ENCODE measurements around the gene RNF167. TPM values are rescaled to one million over a fixed set of nuclear protein-coding genes. Genes with fewer than 3 reads are reported as not detected.
A peak's percentile ranks its signal among the peaks of the same experiment; 100 is the strongest.

Gene RNF167
- total and polyA plus RNA-seq, 2 of the 13 experiments (the other 11 are each of a cell fraction or from before 2014, with no cell fraction given) = 44.1 to 45.4 TPM

DNA sequence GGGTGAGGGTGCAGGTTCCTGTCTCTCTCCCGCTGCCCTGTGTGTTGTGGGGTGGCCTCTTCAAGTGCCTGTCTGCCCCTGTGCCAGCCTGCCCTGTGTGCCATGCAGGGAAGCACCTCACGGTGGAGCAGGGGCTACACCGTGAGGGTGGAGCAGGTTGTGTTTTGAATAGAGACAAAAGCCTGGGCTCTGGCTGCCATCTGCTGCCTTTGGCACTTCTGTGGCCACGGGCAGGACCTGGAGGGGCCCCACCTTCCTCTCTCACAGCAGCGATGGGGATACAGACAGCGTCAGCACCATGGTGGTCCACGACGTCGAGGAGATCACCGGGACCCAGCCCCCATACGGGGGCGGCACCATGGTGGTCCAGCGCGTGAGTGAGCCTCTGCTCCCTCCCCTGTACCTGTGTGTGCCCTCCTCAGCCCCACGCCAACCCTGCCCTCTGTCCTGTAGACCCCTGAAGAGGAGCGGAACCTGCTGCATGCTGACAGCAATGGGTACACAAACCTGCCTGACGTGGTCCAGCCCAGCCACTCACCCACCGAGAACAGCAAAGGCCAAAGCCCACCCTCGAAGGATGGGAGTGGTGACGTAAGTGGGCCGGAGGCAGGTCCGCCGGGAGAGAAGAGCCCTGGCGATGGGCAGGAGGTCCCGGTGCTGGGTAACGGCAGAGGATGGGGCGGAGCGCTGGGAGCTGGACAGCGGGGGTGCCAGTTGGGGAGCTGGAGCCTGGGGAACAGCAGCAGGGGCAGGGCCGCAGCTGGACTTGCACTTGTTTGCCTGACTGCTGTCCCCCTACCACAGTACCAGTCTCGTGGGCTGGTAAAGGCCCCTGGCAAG lies 46.1 kb upstream of the RNF167 start:
- no peak overlapping the region for H3K4me3 ChIP-seq (replicated peaks in 1 of 3; ENCODE audit: insufficient read depth in 1 of 3, low read depth in 2 of 3, low read length in 3 of 3)
- ChIA-PET CTCF (ENCODE audit: low intra/inter-chr PET ratio, low total read pairs) (no interaction called here), POLR2A (no interaction called here)
- peaks cover 36 to 77% of the 10 kb centered on the region in 2 experiments; a peak in 4 of 5 replicates for H3K36me3 ChIP-seq (replicated peaks in 1 of 2; ENCODE audit: control insufficient read depth in 1 of 2, insufficient read depth in 2 of 2, low read length in 2 of 2)
- in situ Hi-C loops (cut with HindIII; ENCODE audit: extremely low pct_ligation_motif_present, low pct_unique_long_range_greater_than_20kb) = loop anchor here (10.0 kb wide), 1 partner anchor 339 kb away; the partner anchor contains the start of gene MYBBP1A
- DNase-seq (ENCODE audit: low spot score) = no peak
- BruUV-seq (replicated peaks) = no TSS peak
- no peaks in the 10 kb centered on the region for H4K20me1 ChIP-seq (ENCODE audit: insufficient read depth, low read length)
- H2AFZ ChIP-seq (ENCODE audit: low read length) = no peak overlapping the region
- FAIRE-seq = no peak
- no peaks in the 10 kb centered on the region for H3K4me1 ChIP-seq (ENCODE audit: insufficient read depth, low read length)
- intact Hi-C loops (cut with micrococcal nuclease; ENCODE audit: unreplicated experiment) = no loop called here
- H3K27me3 ChIP-seq (ENCODE audit: control insufficient read depth in 1 of 2, insufficient read depth in 2 of 2, low read length in 2 of 2) = no peaks in the 10 kb centered on the region
- 98% methylated on average over 22 of the region's 31 CpGs for WGBS (ENCODE audit: low lambda C conversion rate)
- no peak for ATAC-seq
- no peak overlapping the region for H3K27ac ChIP-seq (ENCODE audit: extremely low read length, insufficient read depth, low read length)
- no peak overlapping the region for H3K4me2 ChIP-seq (ENCODE audit: low read depth, low read length)
- peak; percentile 50 for TF ChIP-seq AGO2 (optimal IDR thresholded peaks at IDR 0.05; ENCODE audit: low read depth, low read length)
- TF ChIP-seq, protein P1, sequence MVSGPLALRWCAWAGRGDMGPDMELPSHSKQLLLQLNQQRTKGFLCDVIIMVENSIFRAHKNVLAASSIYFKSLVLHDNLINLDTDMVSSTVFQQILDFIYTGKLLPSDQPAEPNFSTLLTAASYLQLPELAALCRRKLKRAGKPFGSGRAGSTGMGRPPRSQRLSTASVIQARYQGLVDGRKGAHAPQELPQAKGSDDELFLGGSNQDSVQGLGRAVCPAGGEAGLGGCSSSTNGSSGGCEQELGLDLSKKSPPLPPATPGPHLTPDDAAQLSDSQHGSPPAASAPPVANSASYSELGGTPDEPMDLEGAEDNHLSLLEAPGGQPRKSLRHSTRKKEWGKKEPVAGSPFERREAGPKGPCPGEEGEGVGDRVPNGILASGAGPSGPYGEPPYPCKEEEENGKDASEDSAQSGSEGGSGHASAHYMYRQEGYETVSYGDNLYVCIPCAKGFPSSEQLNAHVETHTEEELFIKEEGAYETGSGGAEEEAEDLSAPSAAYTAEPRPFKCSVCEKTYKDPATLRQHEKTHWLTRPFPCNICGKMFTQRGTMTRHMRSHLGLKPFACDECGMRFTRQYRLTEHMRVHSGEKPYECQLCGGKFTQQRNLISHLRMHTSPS (CRISPR knock-in tag; IDR thresholded peaks at IDR 0.05; ENCODE audit: low read depth) = no peak
- no peak overlapping the region for H3K9ac ChIP-seq (ENCODE audit: insufficient read depth, low read depth, low read length)
- H3K9me3 ChIP-seq (ENCODE audit: low read length) = no peaks in the 10 kb centered on the region
- H3K79me2 ChIP-seq (ENCODE audit: insufficient read depth, low read length) = no peaks in the 10 kb centered on the region

DNA sequence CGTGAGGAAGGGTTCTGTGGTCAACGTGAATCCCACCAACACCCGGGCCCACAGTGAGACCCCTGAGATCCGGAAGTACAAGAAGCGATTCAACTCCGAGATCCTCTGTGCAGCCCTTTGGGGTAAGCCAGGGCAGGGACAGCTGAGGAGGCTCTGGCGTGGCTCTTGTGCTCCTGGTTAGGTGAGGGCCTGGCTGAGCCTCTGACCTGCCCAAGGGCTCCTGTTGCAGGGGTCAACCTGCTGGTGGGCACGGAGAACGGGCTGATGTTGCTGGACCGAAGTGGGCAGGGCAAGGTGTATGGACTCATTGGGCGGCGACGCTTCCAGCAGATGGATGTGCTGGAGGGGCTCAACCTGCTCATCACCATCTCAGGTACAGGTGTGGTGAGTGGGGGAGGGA lies 44.9 kb upstream of the RNF167 start:
- H3K27me3 ChIP-seq (ENCODE audit: control insufficient read depth in 1 of 2, insufficient read depth in 2 of 2, low read length in 2 of 2) = no peaks in the 10 kb centered on the region
- no peaks in the 10 kb centered on the region for H3K79me2 ChIP-seq (ENCODE audit: insufficient read depth, low read length)
- H2AFZ ChIP-seq (ENCODE audit: low read length) = no peak overlapping the region
- no peaks in the 10 kb centered on the region for H3K9me3 ChIP-seq (ENCODE audit: low read length)
- ChIA-PET CTCF (ENCODE audit: low intra/inter-chr PET ratio, low total read pairs) (no interaction called here), POLR2A (no interaction called here)
- TF ChIP-seq AGO2 (optimal IDR thresholded peaks at IDR 0.05; ENCODE audit: low read depth, low read length) = peak; percentile 6
- TF ChIP-seq, protein P2, sequence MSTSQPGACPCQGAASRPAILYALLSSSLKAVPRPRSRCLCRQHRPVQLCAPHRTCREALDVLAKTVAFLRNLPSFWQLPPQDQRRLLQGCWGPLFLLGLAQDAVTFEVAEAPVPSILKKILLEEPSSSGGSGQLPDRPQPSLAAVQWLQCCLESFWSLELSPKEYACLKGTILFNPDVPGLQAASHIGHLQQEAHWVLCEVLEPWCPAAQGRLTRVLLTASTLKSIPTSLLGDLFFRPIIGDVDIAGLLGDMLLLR (CRISPR knock-in tag; IDR thresholded peaks at IDR 0.05) = no peak
- no peak overlapping the region for H3K4me2 ChIP-seq (ENCODE audit: low read depth, low read length)
- no TSS peak for BruUV-seq (replicated peaks)
- H3K9ac ChIP-seq (ENCODE audit: insufficient read depth, low read depth, low read length) = no peak overlapping the region
- no peaks in the 10 kb centered on the region for H3K4me1 ChIP-seq (ENCODE audit: insufficient read depth, low read length)
- no peak overlapping the region for H3K4me3 ChIP-seq (replicated peaks in 1 of 3; ENCODE audit: insufficient read depth in 1 of 3, low read depth in 2 of 3, low read length in 3 of 3)
- intact Hi-C loops (cut with micrococcal nuclease; ENCODE audit: unreplicated experiment) (no loop called here), in situ Hi-C loops (cut with HindIII; ENCODE audit: extremely low pct_ligation_motif_present, low pct_unique_long_range_greater_than_20kb) (loop anchor here (10.0 kb wide), 1 partner anchor 340 kb away; the partner anchor contains the start of gene MYBBP1A)
- no peaks in the 10 kb centered on the region for H4K20me1 ChIP-seq (ENCODE audit: insufficient read depth, low read length)
- 98% methylated on average over 8 of the region's 13 CpGs for WGBS (ENCODE audit: low lambda C conversion rate)
- H3K27ac ChIP-seq (ENCODE audit: extremely low read length, insufficient read depth, low read length) = no peak overlapping the region
- no peak for DNase-seq (ENCODE audit: low spot score)
- no peak for FAIRE-seq
- ATAC-seq = no peak
- peaks cover 33 to 69% of the 10 kb centered on the region in 2 experiments; a peak in 4 of 5 replicates for H3K36me3 ChIP-seq (replicated peaks in 1 of 2; ENCODE audit: control insufficient read depth in 1 of 2, insufficient read depth in 2 of 2, low read length in 2 of 2)

All from HepG2 (cell line).